Measurements from ENCODE around the gene MAMDC4.

Gene MAMDC4

DNA sequence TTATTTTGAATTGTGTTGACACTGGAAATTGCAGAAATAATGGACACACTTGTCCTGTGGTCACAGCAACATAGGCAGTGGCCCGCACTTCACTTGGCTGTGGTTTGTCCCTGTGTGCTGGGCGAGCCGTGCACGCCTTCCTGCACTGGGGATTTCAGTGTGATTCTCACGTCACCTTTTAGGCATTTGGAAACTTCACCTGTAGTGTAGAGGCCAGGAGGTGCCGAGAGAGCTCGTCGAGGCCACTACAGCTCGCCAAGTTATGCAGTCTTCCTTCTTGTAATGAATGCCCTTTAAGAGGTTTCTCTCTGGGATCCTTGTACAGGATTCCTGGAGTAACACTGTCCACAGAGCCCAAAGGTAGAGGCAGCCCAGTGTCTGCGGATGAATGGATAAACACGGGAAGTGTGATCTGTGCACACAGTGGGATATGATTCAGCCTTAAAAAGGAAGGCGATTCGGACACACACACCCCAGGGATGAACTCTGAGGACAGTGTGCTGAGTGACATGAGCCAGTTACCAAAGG lies 48.9 kb downstream of the MAMDC4 start:
- Histone ChIP-seq H3K79me2 (ENCODE audit: insufficient read depth, low read length) (peaks cover 77% of the 10 kb centered on the region), H3K9me3 (ENCODE audit: insufficient read depth, low read length, severe bottlenecking) (no peaks in the 10 kb centered on the region), H3K36me3 (ENCODE audit: insufficient read depth, low read length) (peaks cover 78% of the 10 kb centered on the region), H3K27me3 (ENCODE audit: insufficient read depth, low read length, poor library complexity) (no peaks in the 10 kb centered on the region), H3K4me3 (ENCODE audit: low read depth in 1 of 2, low read length in 2 of 2) (no peak overlapping the region), H3K4me1 (ENCODE audit: insufficient read depth, low read length) (no peaks in the 10 kb centered on the region), H3K27ac (ENCODE audit: low read length) (no peak overlapping the region), H3K4me2 (ENCODE audit: insufficient read depth, low read length) (no peak overlapping the region), H2AFZ (ENCODE audit: low read depth, low read length) (no peak overlapping the region), H4K20me1 (ENCODE audit: insufficient read depth, low read length) (peaks cover 54% of the 10 kb centered on the region), H3K9ac (ENCODE audit: low read depth, low read length) (no peak overlapping the region)
- DNase-seq (no peak), ATAC-seq (ENCODE audit: insufficient read depth, low read depth) (no peak)
- TF ChIP-seq, protein P1, sequence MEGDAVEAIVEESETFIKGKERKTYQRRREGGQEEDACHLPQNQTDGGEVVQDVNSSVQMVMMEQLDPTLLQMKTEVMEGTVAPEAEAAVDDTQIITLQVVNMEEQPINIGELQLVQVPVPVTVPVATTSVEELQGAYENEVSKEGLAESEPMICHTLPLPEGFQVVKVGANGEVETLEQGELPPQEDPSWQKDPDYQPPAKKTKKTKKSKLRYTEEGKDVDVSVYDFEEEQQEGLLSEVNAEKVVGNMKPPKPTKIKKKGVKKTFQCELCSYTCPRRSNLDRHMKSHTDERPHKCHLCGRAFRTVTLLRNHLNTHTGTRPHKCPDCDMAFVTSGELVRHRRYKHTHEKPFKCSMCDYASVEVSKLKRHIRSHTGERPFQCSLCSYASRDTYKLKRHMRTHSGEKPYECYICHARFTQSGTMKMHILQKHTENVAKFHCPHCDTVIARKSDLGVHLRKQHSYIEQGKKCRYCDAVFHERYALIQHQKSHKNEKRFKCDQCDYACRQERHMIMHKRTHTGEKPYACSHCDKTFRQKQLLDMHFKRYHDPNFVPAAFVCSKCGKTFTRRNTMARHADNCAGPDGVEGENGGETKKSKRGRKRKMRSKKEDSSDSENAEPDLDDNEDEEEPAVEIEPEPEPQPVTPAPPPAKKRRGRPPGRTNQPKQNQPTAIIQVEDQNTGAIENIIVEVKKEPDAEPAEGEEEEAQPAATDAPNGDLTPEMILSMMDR (IDR thresholded peaks at IDR 0.05; ENCODE audit: borderline replicate concordance, extremely low read depth, low read length, poor library complexity, severe bottlenecking), result no peak
- TF ChIP-seq EZH2 (IDR thresholded peaks at IDR 0.05; ENCODE audit: borderline replicate concordance, low read depth, low read length, severe bottlenecking), result no peak

DNA sequence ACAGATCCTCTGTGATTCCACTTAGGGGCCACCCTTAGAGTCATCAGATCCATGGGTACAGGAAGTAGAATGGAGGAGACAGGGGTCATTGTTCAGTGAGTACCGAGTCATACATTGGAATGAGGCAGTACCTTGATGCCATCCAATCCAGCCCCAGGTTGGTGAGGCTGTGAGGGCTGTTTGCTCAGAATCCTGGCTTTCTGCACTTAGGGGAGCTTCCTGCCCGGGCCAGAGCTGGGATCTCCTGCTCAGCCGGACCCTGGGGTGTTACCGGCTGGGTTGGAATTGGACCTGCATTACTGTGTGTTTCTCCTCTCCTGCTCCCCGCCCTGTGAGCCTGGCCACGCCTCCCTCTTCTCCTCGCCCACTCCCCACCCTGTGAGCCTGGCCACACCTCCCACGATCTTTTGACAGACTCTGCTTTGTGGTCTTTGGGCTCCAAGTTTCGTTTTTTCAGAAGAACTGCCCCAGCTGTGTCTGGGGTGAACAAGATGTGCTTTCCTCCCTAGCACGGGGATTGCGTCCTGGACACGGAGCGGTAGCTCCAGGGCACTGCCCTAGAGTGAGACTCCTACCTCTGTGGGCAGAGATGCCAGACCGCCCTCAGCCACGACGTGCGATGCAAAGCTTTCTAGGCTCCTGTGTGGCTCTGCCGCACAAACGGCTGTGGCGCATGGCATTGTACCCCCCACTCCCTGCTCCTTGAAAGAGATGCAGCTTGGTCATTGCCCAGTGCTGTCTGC lies 49.5 kb downstream of the MAMDC4 start:
- no peak overlapping the region for H3K9ac ChIP-seq (ENCODE audit: low read depth, low read length)
- ATAC-seq (ENCODE audit: insufficient read depth, low read depth) (peak; percentile 68), DNase-seq (peak; percentile 21)
- H4K20me1 ChIP-seq (ENCODE audit: insufficient read depth, low read length), result peaks cover 51% of the 10 kb centered on the region
- H2AFZ ChIP-seq (ENCODE audit: low read depth, low read length), result no peak overlapping the region
- H3K79me2 ChIP-seq (ENCODE audit: insufficient read depth, low read length), result peaks cover 70% of the 10 kb centered on the region
- no peak for TF ChIP-seq EZH2 (IDR thresholded peaks at IDR 0.05; ENCODE audit: borderline replicate concordance, low read depth, low read length, severe bottlenecking)
- TF ChIP-seq, protein P1 (IDR thresholded peaks at IDR 0.05; ENCODE audit: borderline replicate concordance, extremely low read depth, low read length, poor library complexity, severe bottlenecking), result no peak
- no peaks in the 10 kb centered on the region for H3K27me3 ChIP-seq (ENCODE audit: insufficient read depth, low read length, poor library complexity)
- no peak overlapping the region for H3K4me2 ChIP-seq (ENCODE audit: insufficient read depth, low read length)
- no peaks in the 10 kb centered on the region for H3K9me3 ChIP-seq (ENCODE audit: insufficient read depth, low read length, severe bottlenecking)
- H3K36me3 ChIP-seq (ENCODE audit: insufficient read depth, low read length), result peaks cover 82% of the 10 kb centered on the region
- no peak overlapping the region for H3K27ac ChIP-seq (ENCODE audit: low read length)
- no peaks in the 10 kb centered on the region for H3K4me1 ChIP-seq (ENCODE audit: insufficient read depth, low read length)
- H3K4me3 ChIP-seq (ENCODE audit: low read depth in 1 of 2, low read length in 2 of 2), result no peak overlapping the region

DNA sequence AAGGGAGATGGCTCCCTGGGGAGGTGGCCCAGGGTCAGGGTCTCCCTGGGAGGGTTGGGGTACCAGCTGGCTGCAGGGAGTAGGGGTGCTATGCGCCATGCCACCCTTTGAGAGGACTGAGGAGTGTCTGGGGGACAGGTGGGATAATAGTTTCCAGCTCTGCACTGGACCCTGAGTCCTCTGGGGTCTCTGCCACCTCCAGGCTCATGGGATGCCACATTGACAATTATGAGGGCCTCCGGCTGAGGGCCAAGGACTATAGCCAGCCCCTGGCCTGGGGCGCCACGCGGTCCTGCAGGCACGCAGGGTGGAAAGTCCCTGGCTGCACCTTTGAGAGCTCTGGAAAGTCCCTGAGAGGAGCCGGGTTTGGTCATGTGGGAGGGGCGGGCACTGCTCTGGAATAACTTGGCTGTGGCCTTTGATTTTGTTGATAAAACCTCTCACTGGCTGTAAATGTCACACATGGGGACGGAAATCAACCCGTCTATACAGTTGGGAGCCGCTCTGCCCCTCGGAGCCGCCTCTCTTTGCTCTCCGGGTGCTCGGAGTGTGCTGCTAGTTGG lies 50.2 kb downstream of the MAMDC4 start:
- no peak for TF ChIP-seq EZH2 (IDR thresholded peaks at IDR 0.05; ENCODE audit: borderline replicate concordance, low read depth, low read length, severe bottlenecking)
- TF ChIP-seq, protein P1 (IDR thresholded peaks at IDR 0.05; ENCODE audit: borderline replicate concordance, extremely low read depth, low read length, poor library complexity, severe bottlenecking), result no peak
- Histone ChIP-seq H3K36me3 (ENCODE audit: insufficient read depth, low read length) (peaks cover 85% of the 10 kb centered on the region), H3K27ac (ENCODE audit: low read length) (no peak overlapping the region), H2AFZ (ENCODE audit: low read depth, low read length) (no peak overlapping the region), H3K79me2 (ENCODE audit: insufficient read depth, low read length) (peaks cover 69% of the 10 kb centered on the region), H3K4me3 (ENCODE audit: low read depth in 1 of 2, low read length in 2 of 2) (no peak overlapping the region), H4K20me1 (ENCODE audit: insufficient read depth, low read length) (peaks cover 51% of the 10 kb centered on the region), H3K4me1 (ENCODE audit: insufficient read depth, low read length) (no peaks in the 10 kb centered on the region), H3K9ac (ENCODE audit: low read depth, low read length) (no peak overlapping the region), H3K27me3 (ENCODE audit: insufficient read depth, low read length, poor library complexity) (no peaks in the 10 kb centered on the region), H3K9me3 (ENCODE audit: insufficient read depth, low read length, severe bottlenecking) (no peaks in the 10 kb centered on the region), H3K4me2 (ENCODE audit: insufficient read depth, low read length) (no peak overlapping the region)
- DNase-seq (no peak), ATAC-seq (ENCODE audit: insufficient read depth, low read depth) (0 out of 3 replicates have a peak, but pooled peaks have one; percentile 14)

Measured in DND-41 (cell line).